GM12801 (cell line): ENCODE data around the gene CYREN.

Experiments
- TF ChIP-seq, protein P1 (sequence below): IDR thresholded peaks from one replicate; pipeline ENCODE4 v1.5.1; 2011; ENCODE audit warnings: control low read depth; ENCODE audit not compliant: insufficient read length; ENCODE audit errors: extremely low read depth

The CYREN gene

GRCh38 chr7:135164357-135165061 is 6.0 kb downstream of the CYREN start:
- TF ChIP-seq, protein P1, sequence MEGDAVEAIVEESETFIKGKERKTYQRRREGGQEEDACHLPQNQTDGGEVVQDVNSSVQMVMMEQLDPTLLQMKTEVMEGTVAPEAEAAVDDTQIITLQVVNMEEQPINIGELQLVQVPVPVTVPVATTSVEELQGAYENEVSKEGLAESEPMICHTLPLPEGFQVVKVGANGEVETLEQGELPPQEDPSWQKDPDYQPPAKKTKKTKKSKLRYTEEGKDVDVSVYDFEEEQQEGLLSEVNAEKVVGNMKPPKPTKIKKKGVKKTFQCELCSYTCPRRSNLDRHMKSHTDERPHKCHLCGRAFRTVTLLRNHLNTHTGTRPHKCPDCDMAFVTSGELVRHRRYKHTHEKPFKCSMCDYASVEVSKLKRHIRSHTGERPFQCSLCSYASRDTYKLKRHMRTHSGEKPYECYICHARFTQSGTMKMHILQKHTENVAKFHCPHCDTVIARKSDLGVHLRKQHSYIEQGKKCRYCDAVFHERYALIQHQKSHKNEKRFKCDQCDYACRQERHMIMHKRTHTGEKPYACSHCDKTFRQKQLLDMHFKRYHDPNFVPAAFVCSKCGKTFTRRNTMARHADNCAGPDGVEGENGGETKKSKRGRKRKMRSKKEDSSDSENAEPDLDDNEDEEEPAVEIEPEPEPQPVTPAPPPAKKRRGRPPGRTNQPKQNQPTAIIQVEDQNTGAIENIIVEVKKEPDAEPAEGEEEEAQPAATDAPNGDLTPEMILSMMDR, result no peak

GRCh38 chr7:135162382-135163001 is 8.0 kb downstream of the CYREN start:
- TF ChIP-seq, protein P1, result no peak

DNA sequence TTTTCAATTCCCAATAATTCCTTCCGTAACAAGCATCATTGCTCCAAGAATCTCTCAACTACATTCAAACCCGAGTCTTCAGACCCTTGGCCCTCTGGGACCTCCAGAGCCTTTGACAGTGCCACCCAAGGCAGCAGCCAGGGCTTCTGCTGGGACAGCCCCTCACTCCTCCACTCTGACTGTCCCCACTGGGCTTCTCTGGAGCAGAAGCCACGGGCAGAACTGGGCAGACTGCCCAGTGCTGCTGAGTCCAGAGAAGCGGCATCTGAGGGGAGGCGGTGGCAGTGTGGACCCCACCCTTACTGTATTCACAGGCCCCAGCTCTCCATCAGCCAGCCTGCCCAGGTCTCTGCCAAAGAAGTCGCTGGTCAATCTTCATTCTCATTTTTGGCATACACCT is 8.8 kb downstream of the CYREN start:
- TF ChIP-seq, protein P1, result no peak

GRCh38 chr7:135160858-135161653 is 9.5 kb downstream of the CYREN start:
- TF ChIP-seq, protein P1, result no peak

DNA sequence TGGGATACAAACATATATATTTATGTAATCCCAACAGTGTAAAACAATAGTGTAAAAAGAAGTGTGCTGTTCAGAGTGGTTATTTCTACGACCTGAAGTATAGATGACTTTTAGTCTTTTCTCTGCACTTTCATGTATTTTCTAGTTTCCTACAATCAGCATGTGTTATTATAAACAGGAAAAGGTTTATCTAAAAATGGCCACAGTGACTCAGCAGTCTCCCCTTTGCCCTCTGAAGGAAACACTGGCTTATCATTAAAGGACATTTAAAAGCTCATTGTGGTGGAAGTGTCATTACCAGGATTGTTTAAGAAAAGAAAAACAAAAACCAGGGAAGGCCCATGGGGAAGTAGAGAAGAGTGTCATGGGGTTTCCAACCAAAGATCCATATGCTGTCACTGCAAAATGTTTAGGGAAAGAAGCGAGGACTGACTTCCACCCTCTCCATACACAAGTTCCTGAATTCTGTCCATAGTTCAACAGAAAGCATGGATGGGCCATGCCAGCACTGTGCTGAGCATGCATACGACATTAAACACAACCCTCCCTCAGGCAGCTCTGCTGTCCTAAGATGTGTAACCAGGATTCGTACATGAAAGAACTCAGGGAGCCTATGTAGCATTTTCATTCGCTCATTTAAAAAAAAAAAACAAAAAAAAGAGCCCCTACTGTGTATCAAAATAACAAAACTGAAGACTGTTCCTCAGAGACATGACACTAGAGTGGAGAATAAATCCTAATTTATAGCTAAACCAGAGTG is 10.2 kb downstream of the CYREN start:
- TF ChIP-seq, protein P1, result no peak

- TF ChIP-seq, protein P1, result no peak
Measured at GRCh38 chr7:135159359-135160085, 11.0 kb downstream of the CYREN start.
